Upper lobe of right lung (tissue), 1 donor: Measurements from ENCODE around the gene FXYD2. TPM values are rescaled to one million over a fixed set of nuclear protein-coding genes. Genes with fewer than 3 reads are reported as not detected.

ENCODE experiments used
- ATAC-seq: fragments of 200-7000 bp; cut with Tn5 transposase; one replicate; pipeline ENCODE4 v1.9.1; 2020; ENCODE audit warnings: mild to moderate bottlenecking, moderate library complexity
- DNase-seq: peaks from one replicate; pipeline ENCODE4 v3.0.0-alpha.2; 2020
- H3K27ac ChIP-seq: fragments of 200-600 bp; one replicate; pipeline ENCODE4 v1.8.0; 2022
- H3K27me3 ChIP-seq: fragments of 200-600 bp; one replicate; pipeline ENCODE4 v1.8.0; 2022; ENCODE audit warnings: mild to moderate bottlenecking
- H3K36me3 ChIP-seq: fragments of 200-600 bp; one replicate; pipeline ENCODE4 v1.8.0; 2022
- H3K4me1 ChIP-seq: fragments of 200-600 bp; one replicate; pipeline ENCODE4 v1.8.0; 2022
- H3K4me3 ChIP-seq: fragments of 200-600 bp; one replicate; pipeline ENCODE4 v1.8.0; 2022; ENCODE audit warnings: mild to moderate bottlenecking
- H3K9me3 ChIP-seq: fragments of 200-600 bp; one replicate; pipeline ENCODE4 v1.8.0; 2022
- intact Hi-C: fragments of 100-400 bp; cut with DNase I; formaldehyde crosslinking; loops from one replicate; pipeline ENCODE4 v1.11.0; 2022
- total RNA-seq: library from RNA; stranded (reverse); fragmentation: NEBNext Ultra II Directional; extraction: Animal tissue kit (Norgen Biotek cat#: 25700); gene quantifications from one replicate; pipeline ENCODE4 v1.2.1, GENCODE V29; 2021
- TF ChIP-seq, protein P1 (sequence below): fragments of 200-600 bp; IDR thresholded peaks from one replicate; pipeline ENCODE4 v1.8.0; 2022; ENCODE audit warnings: antibody characterized with exemption
- donor health status: DM: no; HTN: yes; CAD: no; lungs with severe emphysema.

Gene FXYD2
- total RNA-seq, 1 donor from 2014 or later = 3.6 TPM

DNA sequence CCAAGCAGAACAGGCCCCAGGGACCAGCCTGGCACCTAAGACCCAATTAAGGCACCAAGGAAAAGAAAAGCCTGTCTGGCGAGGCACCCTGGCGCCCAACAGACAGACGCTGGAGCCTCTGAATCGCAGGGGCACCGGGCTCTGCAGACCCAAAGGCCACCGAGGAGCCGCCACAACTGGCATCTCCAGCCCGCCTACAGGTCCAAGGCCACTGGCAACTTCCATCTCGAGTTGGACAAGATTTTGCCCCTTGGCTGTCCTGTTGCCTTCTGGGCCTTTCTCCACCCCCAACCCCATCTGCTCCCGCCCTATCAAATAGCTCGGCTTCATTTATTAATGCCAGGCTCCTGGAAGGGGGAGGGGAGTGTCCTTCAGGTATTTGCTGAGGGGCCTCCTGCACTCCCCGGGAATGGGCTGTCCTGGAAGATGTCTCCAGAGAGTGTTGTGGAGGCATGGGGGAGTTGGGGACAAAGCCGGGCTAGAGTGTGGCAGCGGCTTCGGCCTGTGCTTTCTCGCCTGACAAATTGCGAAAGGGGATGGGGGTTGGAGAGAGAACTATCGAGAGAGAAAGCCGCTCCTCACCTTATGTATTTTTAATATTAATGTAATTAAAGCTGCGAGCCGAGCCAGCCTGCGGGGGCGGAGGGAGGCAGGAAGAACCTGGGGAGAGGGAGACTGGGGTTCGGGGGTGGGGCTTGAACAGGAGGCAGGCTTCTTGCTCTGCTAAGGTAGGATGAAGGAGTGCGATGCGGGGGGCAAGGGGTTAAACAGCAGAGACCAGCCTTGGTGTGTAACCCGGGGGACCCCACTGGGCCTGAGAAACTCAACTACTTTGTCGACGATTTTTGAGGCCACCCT is 29.5 kb downstream of the FXYD2 start:
- H3K27me3 ChIP-seq = peaks cover 54% of the 10 kb centered on the region

DNA sequence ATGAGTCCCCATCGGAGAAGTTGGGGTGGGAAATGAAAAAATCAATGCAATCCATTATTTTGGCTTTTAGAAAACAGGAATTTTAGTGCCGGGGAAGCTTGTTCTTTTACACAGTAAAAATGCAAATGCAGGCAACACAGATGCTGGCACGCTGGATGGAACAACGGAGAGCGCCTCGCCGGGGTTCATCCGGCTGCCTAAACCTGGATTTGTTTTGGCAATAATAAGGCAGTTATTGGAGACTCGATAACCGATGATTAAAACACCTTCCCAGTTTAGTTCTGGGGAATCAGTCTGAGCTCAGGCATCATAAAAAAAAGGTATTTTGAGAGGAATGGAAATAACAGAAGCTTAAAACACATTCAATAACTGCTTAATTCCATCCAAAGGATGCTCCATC is 30.4 kb downstream of the FXYD2 start:
- Histone ChIP-seq H3K9me3 (no peaks in the 10 kb centered on the region), H3K4me1 (peaks cover 14% of the 10 kb centered on the region), H3K4me3 (no peak overlapping the region), H3K27me3 (peaks cover 48% of the 10 kb centered on the region), H3K27ac (no peak overlapping the region), H3K36me3 (no peaks in the 10 kb centered on the region)
- DNase-seq = no peak
- intact Hi-C loops = no loop called here
- no peak for ATAC-seq
- TF ChIP-seq, protein P1, sequence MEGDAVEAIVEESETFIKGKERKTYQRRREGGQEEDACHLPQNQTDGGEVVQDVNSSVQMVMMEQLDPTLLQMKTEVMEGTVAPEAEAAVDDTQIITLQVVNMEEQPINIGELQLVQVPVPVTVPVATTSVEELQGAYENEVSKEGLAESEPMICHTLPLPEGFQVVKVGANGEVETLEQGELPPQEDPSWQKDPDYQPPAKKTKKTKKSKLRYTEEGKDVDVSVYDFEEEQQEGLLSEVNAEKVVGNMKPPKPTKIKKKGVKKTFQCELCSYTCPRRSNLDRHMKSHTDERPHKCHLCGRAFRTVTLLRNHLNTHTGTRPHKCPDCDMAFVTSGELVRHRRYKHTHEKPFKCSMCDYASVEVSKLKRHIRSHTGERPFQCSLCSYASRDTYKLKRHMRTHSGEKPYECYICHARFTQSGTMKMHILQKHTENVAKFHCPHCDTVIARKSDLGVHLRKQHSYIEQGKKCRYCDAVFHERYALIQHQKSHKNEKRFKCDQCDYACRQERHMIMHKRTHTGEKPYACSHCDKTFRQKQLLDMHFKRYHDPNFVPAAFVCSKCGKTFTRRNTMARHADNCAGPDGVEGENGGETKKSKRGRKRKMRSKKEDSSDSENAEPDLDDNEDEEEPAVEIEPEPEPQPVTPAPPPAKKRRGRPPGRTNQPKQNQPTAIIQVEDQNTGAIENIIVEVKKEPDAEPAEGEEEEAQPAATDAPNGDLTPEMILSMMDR = no peak

More for the DNA sequence above, 29.5 kb downstream of the FXYD2 start:
- Histone ChIP-seq H3K36me3 (no peaks in the 10 kb centered on the region), H3K27ac (no peak overlapping the region), H3K4me3 (no peak overlapping the region), H3K9me3 (no peaks in the 10 kb centered on the region), H3K4me1 (peaks cover 14% of the 10 kb centered on the region)
- DNase-seq (no peak), ATAC-seq (no peak)
- intact Hi-C loops = no loop called here
- TF ChIP-seq, protein P1 = no peak

DNA sequence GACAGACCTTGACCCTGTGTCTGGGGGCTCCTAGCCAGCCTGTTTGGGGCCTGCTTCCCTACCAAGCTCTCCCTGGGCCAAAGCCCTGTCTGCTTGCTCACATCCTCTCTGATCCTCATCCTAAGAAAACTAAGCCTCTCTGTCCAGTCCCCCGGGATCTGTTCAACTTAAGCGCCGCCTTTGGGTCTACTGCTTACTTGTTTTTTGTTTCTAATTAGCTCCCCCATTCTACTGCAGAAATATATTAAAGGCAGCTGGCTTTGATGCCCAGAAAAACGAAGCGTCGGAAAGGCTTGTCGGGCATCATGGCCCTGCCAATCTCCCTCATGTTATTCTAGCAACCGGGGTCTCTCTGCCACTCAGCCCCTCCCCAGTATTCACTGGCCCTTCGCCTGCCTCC is 31.0 kb downstream of the FXYD2 start:
- TF ChIP-seq, protein P1 = no peak
- peaks cover 14% of the 10 kb centered on the region for H3K4me1 ChIP-seq
- no peaks in the 10 kb centered on the region for H3K36me3 ChIP-seq
- intact Hi-C loops = no loop called here
- H3K27ac ChIP-seq = no peak overlapping the region
- no peak overlapping the region for H3K4me3 ChIP-seq
- ATAC-seq (no peak), DNase-seq (no peak)
- H3K27me3 ChIP-seq = peaks cover 47% of the 10 kb centered on the region
- H3K9me3 ChIP-seq = no peaks in the 10 kb centered on the region

DNA sequence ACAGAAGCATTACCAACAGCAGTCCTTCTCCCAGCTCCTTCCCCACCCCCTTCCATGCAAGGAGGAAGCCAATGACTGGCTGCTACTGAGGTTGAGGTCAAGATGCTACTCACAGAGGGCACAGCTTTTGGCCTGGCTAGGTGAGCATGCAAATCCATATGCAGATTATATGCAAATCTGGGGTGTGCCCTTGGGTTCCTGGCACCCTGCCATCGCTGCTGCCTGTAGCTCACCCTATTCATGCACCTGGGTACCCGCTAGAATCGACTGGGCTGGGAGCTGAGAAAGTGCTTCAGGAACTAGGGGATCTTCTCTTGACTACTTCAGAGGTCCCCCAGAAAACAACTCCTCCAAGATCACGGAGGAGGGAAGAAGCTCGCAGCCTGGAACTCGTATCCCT is 31.6 kb downstream of the FXYD2 start:
- TF ChIP-seq, protein P1 = no peak
- Histone ChIP-seq H3K27me3 (peaks cover 47% of the 10 kb centered on the region), H3K27ac (no peak overlapping the region), H3K9me3 (no peaks in the 10 kb centered on the region), H3K4me1 (peaks cover 14% of the 10 kb centered on the region), H3K4me3 (no peak overlapping the region), H3K36me3 (no peaks in the 10 kb centered on the region)
- intact Hi-C loops = no loop called here
- ATAC-seq = no peak
- no peak for DNase-seq

DNA sequence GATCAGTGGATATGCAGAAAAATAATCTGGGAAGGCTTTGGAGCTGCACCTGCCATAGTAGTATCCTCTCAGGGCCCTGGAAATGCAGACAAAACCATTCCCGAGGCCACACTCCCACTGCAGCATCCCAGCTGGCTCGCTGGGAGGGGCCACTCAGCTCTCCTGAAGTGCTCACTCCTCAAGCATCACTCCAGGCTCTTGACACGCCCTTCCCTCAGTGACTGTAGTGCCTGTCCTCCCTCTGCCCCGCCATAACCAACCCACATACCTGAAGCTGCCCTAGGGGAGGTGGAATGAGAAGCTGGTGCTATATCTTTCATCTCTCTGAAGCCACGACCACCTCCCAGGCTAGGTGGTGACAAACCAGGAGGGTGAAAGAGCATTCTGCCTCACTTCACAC is 32.3 kb downstream of the FXYD2 start:
- no peaks in the 10 kb centered on the region for H3K9me3 ChIP-seq
- intact Hi-C loops = no loop called here
- H3K27me3 ChIP-seq = peaks cover 45% of the 10 kb centered on the region
- DNase-seq (peak; percentile 74), ATAC-seq (peak; percentile 83)
- H3K4me3 ChIP-seq = no peak overlapping the region
- no peak overlapping the region for H3K27ac ChIP-seq
- TF ChIP-seq, protein P1 = no peak
- no peaks in the 10 kb centered on the region for H3K36me3 ChIP-seq
- H3K4me1 ChIP-seq = peaks cover 14% of the 10 kb centered on the region
